Upper lobe of left lung (tissue), 6 donors: Measurements from ENCODE around the gene BCAS1. TPM values are rescaled to one million over a fixed set of nuclear protein-coding genes. Genes with fewer than 3 reads are reported as not detected.

Experiments used
- ATAC-seq, 2 donors: fragments of 200-7000 bp; cut with Tn5 transposase; one replicate each; pipeline ENCODE4 v1.9.1; 2022; ENCODE audit warnings: mild to moderate bottlenecking in 2 of 2, moderate library complexity in 2 of 2; ENCODE audit not compliant: low FRiP score in 2 of 2
- DNase-seq, 2 donors: peaks; one replicate each; pipeline ENCODE4 v3.0.0-alpha.2; 2019 to 2020
- H3K27ac ChIP-seq, 4 donors: fragments of 200-600 bp; sonication (generic); one replicate each; pipeline ENCODE4 v1.5.1; 2016 to 2019
- H3K27me3 ChIP-seq, 4 donors: fragments of 200-600 bp; sonication (generic); one replicate each; pipeline ENCODE4 v1.5.1; 2017 to 2019
- H3K36me3 ChIP-seq, 4 donors: fragments of 200-600 bp; sonication (generic); one replicate each; pipeline ENCODE4 v1.5.1; 2016 to 2019
- H3K4me1 ChIP-seq, 4 donors: fragments of 200-600 bp; sonication (generic); one replicate each; pipeline ENCODE4 v1.5.1; 2018 to 2019
- H3K4me3 ChIP-seq, 4 donors: fragments of 200-600 bp; sonication (generic); one replicate each; pipeline ENCODE4 v1.5.1; 2017 to 2019; ENCODE audit warnings: mild to moderate bottlenecking in 2 of 4, moderate library complexity in 1 of 4
- H3K9me3 ChIP-seq, 4 donors: fragments of 200-600 bp; sonication (generic); one replicate each; pipeline ENCODE4 v1.5.1; 2018 to 2019
- CTCF ChIP-seq, 6 experiments: fragments of 450-650 bp in 4 of 6; fragments of 200-600 bp in 2 of 6; sonication (generic) in 2 of 6; IDR thresholded peaks; one replicate each; pipeline ENCODE4 v1.5.1; 2016 to 2019; ENCODE audit warnings: antibody characterized with exemption in 6 of 6
- EP300 ChIP-seq, 4 donors: sonication (generic); formaldehyde crosslinking; IDR thresholded peaks; one replicate each; pipeline ENCODE4 v1.5.1; 2017; ENCODE audit warnings: antibody characterized with exemption in 4 of 4, control low read depth in 2 of 4
- POLR2A ChIP-seq, 4 donors: fragments of 450-650 bp; IDR thresholded peaks; one replicate each; pipeline ENCODE4 v1.5.1; 2016 to 2017; ENCODE audit warnings: antibody characterized with exemption in 4 of 4, mild to moderate bottlenecking in 2 of 4
- POLR2AphosphoS5 ChIP-seq, 2 donors: sonication (generic); formaldehyde crosslinking; IDR thresholded peaks; one replicate each; pipeline ENCODE4 v1.5.1; 2017; ENCODE audit warnings: antibody characterized with exemption in 2 of 2
- WGBS, 2 donors: methylation state at CpG; one replicate each; pipeline ENCODE4 v1.1.5; 2017 to 2018; 5-methylcytosine and 5-hydroxymethylcytosine counted together
- total RNA-seq, 6 donors: library from RNA; depleted of rRNA in 4 of 6; stranded (reverse); fragments of >200 nt in 4 of 6; gene quantifications; one replicate each; pipeline versions ENCODE4 v1.1.0 to v1.2.1, GENCODE V29; 2016 to 2021
- donor health status: DM: no; HTN: no; CAD: no; lungs with moderate emphysema.
- donor health status: DM: no; HTN: yes; CAD: no; lungs with severe emphysema.

BCAS1 gene
- total RNA-seq, 6 donors from 2014 or later = 0.74 to 11.2 (median 1.3) TPM

GRCh38 chr20:54092021-54092420, 21.6 kb upstream of the BCAS1 start:
- Histone ChIP-seq H3K27me3 (no peaks in the 10 kb centered on the region), H3K9me3 (no peaks in the 10 kb centered on the region), H3K27ac (no peak overlapping the region), H3K4me3 (no peak overlapping the region), H3K4me1 (no peaks in the 10 kb centered on the region), H3K36me3 (no peaks in the 10 kb centered on the region)
- TF ChIP-seq EP300 (IDR thresholded peaks at IDR 0.05) (no peak), POLR2AphosphoS5 (IDR thresholded peaks at IDR 0.05) (no peak), CTCF (IDR thresholded peaks at IDR 0.05) (no peak), POLR2A (IDR thresholded peaks at IDR 0.05) (no peak)
- 68 to 85% methylated on average over 2 of the region's 2 CpGs for WGBS, 2 donors
- no peak for ATAC-seq
- DNase-seq = no peak

- H3K27me3 ChIP-seq = no peaks in the 10 kb centered on the region
- H3K4me3 ChIP-seq = no peak overlapping the region
- H3K4me1 ChIP-seq = peaks cover 0 to 3% (median 0%) of the 10 kb centered on the region in 4 donors
- TF ChIP-seq CTCF (IDR thresholded peaks at IDR 0.05) = no peak
- TF ChIP-seq EP300 (IDR thresholded peaks at IDR 0.05) = no peak
- TF ChIP-seq POLR2A (IDR thresholded peaks at IDR 0.05) = no peak
- no peak for TF ChIP-seq POLR2AphosphoS5 (IDR thresholded peaks at IDR 0.05)
- H3K27ac ChIP-seq = no peak overlapping the region
- WGBS, 2 donors = 69 to 80% methylated on average over 6 of the region's 6 CpGs
- DNase-seq (no peak), ATAC-seq (no peak)
- H3K36me3 ChIP-seq = no peaks in the 10 kb centered on the region
- no peaks in the 10 kb centered on the region for H3K9me3 ChIP-seq
Observed at GRCh38 chr20:54091120-54091480, 20.7 kb upstream of the BCAS1 start.

GRCh38 chr20:54090230-54091119, 20.1 kb upstream of the BCAS1 start:
- Histone ChIP-seq H3K4me1 (peaks cover 0 to 3% (median 0%) of the 10 kb centered on the region in 4 donors), H3K27me3 (no peaks in the 10 kb centered on the region), H3K9me3 (no peaks in the 10 kb centered on the region), H3K27ac (no peak overlapping the region), H3K36me3 (no peaks in the 10 kb centered on the region), H3K4me3 (no peak overlapping the region)
- 51 to 55% methylated on average over 6 of the region's 6 CpGs for WGBS, 2 donors
- no peak for TF ChIP-seq EP300 (IDR thresholded peaks at IDR 0.05)
- TF ChIP-seq CTCF (IDR thresholded peaks at IDR 0.05) = no peak
- TF ChIP-seq POLR2AphosphoS5 (IDR thresholded peaks at IDR 0.05) = no peak
- TF ChIP-seq POLR2A (IDR thresholded peaks at IDR 0.05) = no peak
- no peak for ATAC-seq
- DNase-seq = no peak

- WGBS, 2 donors = 59 to 82% methylated on average over 1 of the region's 1 CpG
- no peak overlapping the region for H3K27ac ChIP-seq
- H3K27me3 ChIP-seq = no peaks in the 10 kb centered on the region
- H3K9me3 ChIP-seq = no peaks in the 10 kb centered on the region
- DNase-seq (no peak), ATAC-seq (no peak)
- no peak overlapping the region for H3K4me3 ChIP-seq
- H3K36me3 ChIP-seq = no peaks in the 10 kb centered on the region
- H3K4me1 ChIP-seq = peaks cover 0 to 3% (median 0%) of the 10 kb centered on the region in 4 donors
- no peak for TF ChIP-seq CTCF (IDR thresholded peaks at IDR 0.05)
- no peak for TF ChIP-seq POLR2AphosphoS5 (IDR thresholded peaks at IDR 0.05)
- TF ChIP-seq POLR2A (IDR thresholded peaks at IDR 0.05) = no peak
- no peak for TF ChIP-seq EP300 (IDR thresholded peaks at IDR 0.05)
Observed at GRCh38 chr20:54088430-54088829, 18.0 kb upstream of the BCAS1 start.
